NB4 (cell line): ENCODE data around the gene PRX.
"Not testable (repeated sequence)": the region's sequence is repeated elsewhere in the genome, so short reads cannot be mapped to it uniquely, and the experiment has no call there.

Experiments used
- MAX ChIP-seq: IDR thresholded peaks from 2 replicates; pipeline ENCODE4 v1.6.1; 2011; ENCODE audit warnings: low read depth, low read length
- POLR2A ChIP-seq: IDR thresholded peaks from 2 replicates; pipeline ENCODE4 v1.6.1; 2011; ENCODE audit warnings: mild to moderate bottlenecking; ENCODE audit not compliant: insufficient read length; ENCODE audit errors: extremely low read depth
- TF ChIP-seq, protein P1 (sequence below): IDR thresholded peaks from one replicate; pipeline ENCODE4 v1.5.1; 2012; ENCODE audit warnings: low read depth, low read length

- TF ChIP-seq, protein P1, sequence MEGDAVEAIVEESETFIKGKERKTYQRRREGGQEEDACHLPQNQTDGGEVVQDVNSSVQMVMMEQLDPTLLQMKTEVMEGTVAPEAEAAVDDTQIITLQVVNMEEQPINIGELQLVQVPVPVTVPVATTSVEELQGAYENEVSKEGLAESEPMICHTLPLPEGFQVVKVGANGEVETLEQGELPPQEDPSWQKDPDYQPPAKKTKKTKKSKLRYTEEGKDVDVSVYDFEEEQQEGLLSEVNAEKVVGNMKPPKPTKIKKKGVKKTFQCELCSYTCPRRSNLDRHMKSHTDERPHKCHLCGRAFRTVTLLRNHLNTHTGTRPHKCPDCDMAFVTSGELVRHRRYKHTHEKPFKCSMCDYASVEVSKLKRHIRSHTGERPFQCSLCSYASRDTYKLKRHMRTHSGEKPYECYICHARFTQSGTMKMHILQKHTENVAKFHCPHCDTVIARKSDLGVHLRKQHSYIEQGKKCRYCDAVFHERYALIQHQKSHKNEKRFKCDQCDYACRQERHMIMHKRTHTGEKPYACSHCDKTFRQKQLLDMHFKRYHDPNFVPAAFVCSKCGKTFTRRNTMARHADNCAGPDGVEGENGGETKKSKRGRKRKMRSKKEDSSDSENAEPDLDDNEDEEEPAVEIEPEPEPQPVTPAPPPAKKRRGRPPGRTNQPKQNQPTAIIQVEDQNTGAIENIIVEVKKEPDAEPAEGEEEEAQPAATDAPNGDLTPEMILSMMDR = not testable (repeated sequence)
- not testable (repeated sequence) for TF ChIP-seq POLR2A, MAX
These were observed 4.6 kb downstream of the PRX start for GRCh38 chr19:40408598-40408925.
